ENCODE measurements around the gene ACSM4. TPM values are rescaled to one million over a fixed set of nuclear protein-coding genes. Genes with fewer than 3 reads are reported as not detected.

Gene ACSM4
- polyA plus RNA-seq, 2 donors: not detected

Other genes starting within 250 kb of the ACSM4 start
- 10 to 100 TPM; 26.6 to 80.5 TPM for gene C1S, start 243.4 kb upstream of the ACSM4 start, polyA plus RNA-seq
- gene C1R, start 211.6 kb upstream of the ACSM4 start, polyA plus RNA-seq: 10 to 100 TPM; 30.8 to 99.4 TPM
- gene C1RL, start 194.9 kb upstream of the ACSM4 start, polyA plus RNA-seq: 10 to 100 TPM; 14.7 to 18.0 TPM
- gene RBP5, start 175.2 kb upstream of the ACSM4 start, polyA plus RNA-seq: 1 to 10 TPM in 1 of 2 donors, under 1 TPM in 1; 0.65 to 2.2 TPM
- gene CLSTN3, start 173.7 kb upstream of the ACSM4 start, polyA plus RNA-seq: 10 to 100 TPM in 1 of 2 donors, 1 to 10 TPM in 1; 5.3 to 12.0 TPM
- 10 to 100 TPM in 1 of 2 donors, 1 to 10 TPM in 1; 8.1 to 14.5 TPM for gene PEX5, start 114.4 kb upstream of the ACSM4 start, polyA plus RNA-seq
- under 1 TPM; 0.39 to 0.88 TPM for gene CD163L1, start 140.1 kb downstream of the ACSM4 start, polyA plus RNA-seq
- gene CD163, start 199.7 kb downstream of the ACSM4 start, polyA plus RNA-seq: 1 to 10 TPM; 3.7 to 5.3 TPM